IPS-15b (cell line): ENCODE data around the gene IL17RA.

ENCODE experiments used
- H3K27me3 ChIP-seq: one replicate; pipeline ENCODE4 v1.6.1; 2013; ENCODE audit warnings: low read length; ENCODE audit not compliant: control insufficient read depth, insufficient read depth
- H3K36me3 ChIP-seq: one replicate; pipeline ENCODE4 v1.6.1; 2013; ENCODE audit warnings: low read length; ENCODE audit not compliant: control insufficient read depth, insufficient read depth
- H3K4me1 ChIP-seq: one replicate; pipeline ENCODE4 v1.6.1; 2013; ENCODE audit warnings: mild to moderate bottlenecking, low read length; ENCODE audit not compliant: control insufficient read depth, insufficient read depth
- H3K4me3 ChIP-seq: one replicate; pipeline ENCODE4 v1.5.1; 2013; ENCODE audit warnings: low read depth, low read length
- H3K9ac ChIP-seq: one replicate; pipeline ENCODE4 v1.6.1; 2013; ENCODE audit warnings: low read depth, mild to moderate bottlenecking, low read length
- H3K9me3 ChIP-seq: one replicate; pipeline ENCODE4 v1.6.1; 2013; ENCODE audit warnings: mild to moderate bottlenecking, low read length; ENCODE audit not compliant: control insufficient read depth, insufficient read depth

The IL17RA gene

DNA sequence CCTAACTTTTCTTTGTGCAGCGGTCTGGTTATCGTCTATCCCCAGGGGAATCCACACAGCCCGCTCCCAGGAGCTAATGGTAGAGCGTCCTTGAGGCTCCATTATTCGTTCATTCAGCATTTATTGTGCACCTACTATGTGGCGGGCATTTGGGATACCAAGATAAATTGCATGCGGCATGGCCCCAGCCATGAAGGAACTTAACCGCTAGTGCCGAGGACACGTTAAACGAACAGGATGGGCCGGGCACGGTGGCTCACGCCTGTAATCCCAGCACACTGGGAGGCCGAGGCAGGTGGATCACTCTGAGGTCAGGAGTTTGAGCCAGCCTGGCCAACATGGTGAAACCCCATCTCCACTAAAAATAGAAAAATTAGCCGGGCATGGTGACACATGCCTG lies 25.2 kb downstream of the IL17RA start:
- no peaks in the 10 kb centered on the region for H3K9me3 ChIP-seq
- no peaks in the 10 kb centered on the region for H3K4me1 ChIP-seq

DNA sequence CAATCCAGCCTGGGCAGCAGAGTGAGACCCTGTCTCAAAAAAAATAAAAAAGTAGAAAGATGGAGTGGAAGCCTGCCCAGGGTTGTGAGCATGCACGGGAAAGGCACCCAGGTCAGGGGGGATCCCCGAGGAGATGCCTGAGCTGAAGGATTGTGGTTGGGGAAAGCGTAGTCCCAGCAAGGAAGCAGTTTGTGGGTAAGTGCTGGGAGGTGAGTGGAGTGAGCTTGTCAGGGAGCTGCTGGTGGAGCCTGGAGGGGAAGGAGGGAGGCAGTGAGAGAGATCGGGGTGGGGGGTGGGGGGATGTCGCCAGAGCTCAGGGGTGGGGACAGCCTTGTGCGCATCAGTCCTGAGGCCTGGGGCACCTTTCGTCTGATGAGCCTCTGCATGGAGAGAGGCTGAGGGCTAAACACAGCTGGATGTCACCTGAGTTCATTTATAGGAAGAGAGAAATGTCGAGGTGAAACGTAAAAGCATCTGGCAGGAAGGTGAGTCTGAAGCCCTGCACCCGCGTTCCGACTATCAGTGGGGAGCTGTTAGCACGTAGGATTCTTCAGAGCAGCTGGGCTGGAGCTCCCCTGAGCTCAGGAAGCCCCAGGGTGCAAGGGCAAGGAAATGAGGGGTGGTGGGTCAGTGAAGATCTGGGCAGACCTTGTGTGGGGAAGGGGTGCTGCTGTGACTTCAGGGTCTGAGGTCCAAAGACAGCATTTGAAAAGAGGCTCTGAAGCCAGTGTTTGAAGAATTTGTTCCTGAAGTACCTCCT lies 26.2 kb downstream of the IL17RA start:
- no peaks in the 10 kb centered on the region for H3K9me3 ChIP-seq
- H3K4me3 ChIP-seq, result no peak overlapping the region
- H3K9ac ChIP-seq, result no peak overlapping the region
- no peaks in the 10 kb centered on the region for H3K27me3 ChIP-seq
- H3K4me1 ChIP-seq, result no peaks in the 10 kb centered on the region
- peaks cover 12% of the 10 kb centered on the region for H3K36me3 ChIP-seq

More for the DNA sequence above, 25.2 kb downstream of the IL17RA start:
- no peak overlapping the region for H3K9ac ChIP-seq
- no peak overlapping the region for H3K4me3 ChIP-seq
- peaks cover 12% of the 10 kb centered on the region for H3K36me3 ChIP-seq
- no peaks in the 10 kb centered on the region for H3K27me3 ChIP-seq

DNA sequence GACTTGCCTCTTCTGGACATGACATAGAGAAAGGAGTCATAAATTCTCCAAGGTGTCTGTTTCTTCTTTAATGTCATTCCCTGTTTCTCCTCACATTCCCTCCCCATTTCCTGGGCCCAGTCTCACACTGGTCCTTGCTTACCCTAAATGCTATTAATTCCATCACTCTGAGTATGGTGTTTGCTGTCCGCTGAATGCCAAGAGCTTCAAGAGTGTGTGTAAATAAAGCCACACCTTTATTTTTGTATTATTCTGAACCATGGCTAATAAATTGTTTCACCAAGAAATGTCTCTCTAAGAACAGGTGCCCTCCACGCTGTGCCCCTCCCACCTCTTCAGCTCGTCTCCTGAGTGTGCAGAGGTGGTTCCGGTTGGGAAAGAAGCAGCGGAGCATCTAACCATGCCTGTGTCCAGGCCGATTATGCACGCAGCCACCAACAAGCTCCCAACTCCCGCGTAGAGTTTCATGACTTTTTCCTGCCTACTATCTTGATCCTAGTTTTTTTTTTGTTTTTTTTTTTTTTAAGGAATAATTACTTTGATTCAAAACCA lies 27.8 kb downstream of the IL17RA start:
- Histone ChIP-seq H3K9ac (no peak overlapping the region), H3K9me3 (no peaks in the 10 kb centered on the region), H3K4me3 (no peak overlapping the region), H3K36me3 (peaks cover 12% of the 10 kb centered on the region), H3K4me1 (peaks cover 7% of the 10 kb centered on the region), H3K27me3 (no peaks in the 10 kb centered on the region)

DNA sequence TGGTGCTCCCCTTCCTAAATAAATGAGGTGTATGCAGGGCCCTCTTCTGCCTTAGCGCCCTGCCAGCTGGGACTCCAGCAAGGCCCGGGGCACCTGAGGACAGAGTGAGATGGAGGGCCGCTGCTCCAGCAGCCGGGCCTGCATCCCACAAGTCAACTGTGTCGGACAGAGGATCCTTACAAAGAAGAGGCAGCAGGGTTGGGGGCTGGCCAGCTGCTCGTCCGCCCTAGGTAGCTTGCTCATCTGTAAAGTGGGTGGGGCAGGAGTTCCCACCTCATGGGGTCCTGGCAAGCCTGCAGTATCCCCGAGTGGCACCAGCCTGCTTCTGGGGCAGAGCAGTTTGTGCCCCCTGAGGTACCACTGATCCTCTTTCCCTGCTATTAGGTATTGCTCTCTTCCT lies 28.8 kb downstream of the IL17RA start:
- Histone ChIP-seq H3K36me3 (peaks cover 7% of the 10 kb centered on the region), H3K4me3 (no peak overlapping the region), H3K9me3 (no peaks in the 10 kb centered on the region), H3K9ac (no peak overlapping the region), H3K4me1 (peaks cover 7% of the 10 kb centered on the region), H3K27me3 (no peaks in the 10 kb centered on the region)

DNA sequence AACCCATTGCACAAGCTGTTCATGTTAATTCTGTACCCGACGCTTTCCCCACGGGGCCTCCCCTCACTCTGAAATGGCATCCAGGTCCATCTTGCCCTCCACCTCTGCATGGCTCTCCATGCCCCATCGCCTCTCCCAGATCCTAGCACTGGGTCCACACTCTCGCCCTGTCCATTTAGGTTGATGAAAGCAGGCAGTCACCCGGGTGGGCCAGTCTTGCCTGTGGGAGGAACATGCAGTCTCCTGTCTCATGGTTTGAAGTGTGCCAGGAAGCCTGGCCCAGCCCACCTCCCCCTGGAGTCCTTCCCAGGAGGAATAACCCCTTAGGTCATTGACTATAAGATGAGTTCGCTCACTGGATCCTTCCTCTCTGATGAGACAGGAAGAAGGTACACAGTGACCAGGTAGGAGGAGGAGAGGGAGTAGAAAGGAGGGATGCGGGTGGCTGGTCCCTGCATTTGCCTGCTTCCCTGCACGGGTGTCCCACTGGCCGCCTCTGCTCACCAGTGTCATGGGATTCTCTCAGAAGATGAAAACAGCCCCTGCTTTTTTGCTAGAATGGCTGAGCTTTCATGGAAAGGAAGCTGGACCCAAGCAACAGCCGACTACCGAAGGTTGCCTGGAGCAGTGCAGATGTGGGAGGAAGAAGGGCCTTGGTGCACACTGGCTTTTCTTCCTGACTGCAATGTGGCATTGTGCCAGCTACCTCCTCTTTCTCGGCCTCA lies 29.5 kb downstream of the IL17RA start:
- Histone ChIP-seq H3K36me3 (peaks cover under 1% of the 10 kb centered on the region), H3K9me3 (no peaks in the 10 kb centered on the region), H3K27me3 (peaks cover 2% of the 10 kb centered on the region), H3K4me1 (peaks cover 7% of the 10 kb centered on the region), H3K9ac (no peak overlapping the region), H3K4me3 (no peak overlapping the region)

DNA sequence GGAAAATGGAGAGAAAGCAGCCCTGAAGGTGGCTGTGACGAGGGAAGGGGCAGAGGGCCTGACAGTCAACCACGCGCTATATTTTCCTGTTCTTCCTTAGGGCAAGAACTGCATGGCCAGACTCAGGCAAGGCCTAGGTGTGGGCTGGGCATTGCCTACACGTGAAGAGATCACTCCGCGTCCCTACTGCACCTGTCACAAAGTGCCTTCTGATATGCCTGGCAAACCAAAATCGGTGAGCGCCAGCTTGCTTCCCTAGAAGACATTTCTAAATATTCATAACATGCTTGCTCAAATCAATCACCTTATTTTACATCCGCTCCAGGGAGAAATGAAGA lies 30.1 kb downstream of the IL17RA start:
- no peak overlapping the region for H3K9ac ChIP-seq
- no peaks in the 10 kb centered on the region for H3K9me3 ChIP-seq
- H3K36me3 ChIP-seq, result no peaks in the 10 kb centered on the region
- H3K4me1 ChIP-seq, result peaks cover 7% of the 10 kb centered on the region
- no peak overlapping the region for H3K4me3 ChIP-seq
- peaks cover 2% of the 10 kb centered on the region for H3K27me3 ChIP-seq

DNA sequence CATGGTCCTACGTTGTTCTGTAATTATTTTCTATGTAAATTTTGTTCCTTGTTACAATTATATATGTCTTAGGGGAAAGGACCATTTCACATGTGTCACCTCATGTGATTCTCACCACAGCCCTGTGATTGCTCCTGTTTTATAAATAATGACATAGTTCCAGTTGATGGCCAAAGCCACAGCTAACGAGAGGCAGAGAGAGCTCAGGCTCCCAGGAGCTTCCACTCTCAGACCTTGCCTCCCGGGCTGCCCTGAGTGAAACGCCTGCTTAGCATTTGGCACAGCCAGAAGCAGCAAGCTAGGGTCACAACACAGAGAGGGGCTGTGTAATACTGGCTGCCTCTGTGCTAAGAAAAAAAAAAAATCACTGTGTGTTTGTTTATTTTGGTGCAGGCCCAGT lies 30.4 kb downstream of the IL17RA start:
- H3K4me3 ChIP-seq, result no peak overlapping the region
- H3K27me3 ChIP-seq, result peaks cover 2% of the 10 kb centered on the region
- H3K9ac ChIP-seq, result no peak overlapping the region
- H3K4me1 ChIP-seq, result peaks cover 7% of the 10 kb centered on the region
- H3K9me3 ChIP-seq, result no peaks in the 10 kb centered on the region
- H3K36me3 ChIP-seq, result no peaks in the 10 kb centered on the region

DNA sequence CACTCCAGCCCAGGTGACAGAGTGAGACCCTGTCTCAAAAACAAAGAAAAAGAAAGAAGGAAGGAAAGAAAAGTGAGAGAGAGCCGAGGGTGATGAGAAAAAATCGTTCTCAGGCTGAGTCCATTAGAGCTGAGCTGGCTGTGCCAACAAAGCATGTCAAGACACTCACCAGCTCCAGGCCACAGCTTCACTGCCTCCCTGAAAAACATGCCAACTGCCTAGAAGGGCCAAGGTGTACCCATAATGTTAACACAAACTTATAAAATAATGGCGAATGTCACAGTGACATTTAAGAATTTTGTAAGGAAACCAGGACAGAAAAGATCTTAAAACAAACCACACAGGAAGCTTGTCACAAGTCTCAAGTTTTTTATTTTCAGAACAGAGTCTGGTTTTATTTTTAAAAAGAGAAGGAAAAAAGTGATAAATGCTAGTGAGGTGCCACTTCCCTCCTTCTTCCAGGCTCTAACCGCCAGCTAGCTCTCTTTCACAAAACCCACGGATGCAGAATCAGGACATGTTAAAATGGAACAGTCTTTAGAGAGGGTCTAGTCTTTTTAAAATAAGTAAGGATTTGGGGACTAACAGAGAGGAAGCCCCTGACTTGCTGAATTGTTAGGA lies 31.3 kb downstream of the IL17RA start:
- H3K27me3 ChIP-seq, result peaks cover 2% of the 10 kb centered on the region
- no peak overlapping the region for H3K4me3 ChIP-seq

DNA sequence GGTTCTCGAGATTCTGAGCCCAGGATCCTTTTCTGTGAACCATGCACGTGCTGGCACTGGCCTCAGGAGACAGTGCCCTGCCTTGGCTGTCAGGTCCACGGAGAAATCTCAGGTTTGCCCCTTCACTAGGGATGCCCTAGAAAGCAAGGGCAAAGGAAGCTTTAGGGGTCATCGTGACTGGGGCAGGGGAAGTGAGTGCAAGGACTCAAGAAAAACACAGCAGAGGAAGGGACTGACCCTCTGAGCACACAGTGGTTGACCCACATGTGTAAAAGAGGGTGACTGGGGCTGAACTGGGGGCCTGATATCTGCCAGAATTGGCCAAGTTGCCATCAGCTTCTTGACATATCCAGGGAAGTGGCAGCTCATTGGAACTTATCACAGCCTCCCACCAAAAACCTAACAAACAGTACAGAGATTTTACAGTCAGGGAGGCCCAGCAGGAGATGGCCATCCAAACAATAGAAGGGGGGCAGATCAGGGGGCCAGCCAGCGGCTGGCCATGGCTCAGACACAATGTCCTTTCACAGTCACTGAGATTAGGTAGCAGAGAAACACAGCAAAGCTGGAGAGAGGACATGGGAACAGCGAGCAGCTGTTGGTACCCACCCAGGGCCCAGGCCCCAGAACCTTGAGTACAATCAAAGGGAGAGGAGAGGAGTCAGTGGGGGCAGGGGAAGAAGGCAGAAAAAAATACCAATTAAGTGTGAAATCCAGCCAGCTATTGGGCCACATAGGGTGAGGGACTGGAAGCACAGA lies 32.0 kb downstream of the IL17RA start:
- Histone ChIP-seq H3K4me1 (peaks cover 8% of the 10 kb centered on the region), H3K4me3 (no peak overlapping the region), H3K9ac (no peak overlapping the region), H3K27me3 (peaks cover 2% of the 10 kb centered on the region), H3K36me3 (no peaks in the 10 kb centered on the region), H3K9me3 (no peaks in the 10 kb centered on the region)

More for the DNA sequence above, 31.3 kb downstream of the IL17RA start:
- Histone ChIP-seq H3K9me3 (no peaks in the 10 kb centered on the region), H3K9ac (no peak overlapping the region), H3K36me3 (no peaks in the 10 kb centered on the region), H3K4me1 (peaks cover 7% of the 10 kb centered on the region)

DNA sequence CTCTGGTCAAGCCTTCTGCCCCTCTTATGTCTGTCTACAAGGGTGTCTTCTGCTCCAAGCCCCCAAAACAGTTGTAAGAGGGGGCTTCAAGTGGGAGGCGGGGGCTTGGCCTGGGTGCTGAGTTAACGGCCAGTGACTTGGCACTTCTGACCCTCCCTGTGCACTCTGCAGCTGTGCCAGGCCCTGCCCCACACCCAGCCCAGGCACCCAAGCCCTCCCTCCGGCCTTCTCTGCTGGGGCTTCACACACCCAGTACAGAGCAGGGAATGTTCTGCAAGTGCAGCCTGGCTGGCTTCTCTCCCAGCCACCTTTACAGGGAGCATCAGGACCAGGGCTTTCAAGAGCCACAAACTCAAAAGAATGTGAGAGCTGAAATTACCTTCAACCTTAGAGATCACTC lies 32.6 kb downstream of the IL17RA start:
- no peak overlapping the region for H3K4me3 ChIP-seq
- no peaks in the 10 kb centered on the region for H3K9me3 ChIP-seq
- peaks cover 13% of the 10 kb centered on the region for H3K4me1 ChIP-seq
- peaks cover 8% of the 10 kb centered on the region for H3K27me3 ChIP-seq
- H3K9ac ChIP-seq, result no peak overlapping the region
- no peaks in the 10 kb centered on the region for H3K36me3 ChIP-seq

DNA sequence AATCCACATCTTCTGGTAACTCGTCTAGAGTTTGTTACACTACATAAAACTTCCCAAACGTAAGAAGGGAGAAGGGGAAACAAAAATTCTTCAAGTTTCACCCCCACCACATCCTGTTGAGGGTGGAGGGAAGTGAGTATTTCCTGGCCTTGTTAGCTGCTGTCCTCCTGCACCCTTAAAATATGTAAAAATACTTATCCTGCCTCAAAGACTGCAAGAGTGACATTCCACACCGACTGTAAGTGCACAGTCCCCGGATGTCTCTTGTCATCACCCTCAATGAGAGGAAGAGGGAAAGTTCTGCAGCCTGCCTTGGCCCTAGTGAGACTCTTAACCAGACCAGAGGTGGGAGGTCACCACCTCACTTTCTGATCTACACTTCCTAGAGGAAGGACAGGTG lies 33.1 kb downstream of the IL17RA start:
- H3K4me3 ChIP-seq, result no peak overlapping the region
- H3K36me3 ChIP-seq, result no peaks in the 10 kb centered on the region
- no peak overlapping the region for H3K9ac ChIP-seq
- H3K27me3 ChIP-seq, result peaks cover 9% of the 10 kb centered on the region
- H3K4me1 ChIP-seq, result peaks cover 13% of the 10 kb centered on the region
- H3K9me3 ChIP-seq, result no peaks in the 10 kb centered on the region
